ENCODE results near the gene CDKN2B-AS1. TPM values are rescaled to one million over a fixed set of nuclear protein-coding genes. Genes with fewer than 3 reads are reported as not detected.

Gene CDKN2B-AS1
- total RNA-seq, 2 donors from 2014 or later = not detected

DNA sequence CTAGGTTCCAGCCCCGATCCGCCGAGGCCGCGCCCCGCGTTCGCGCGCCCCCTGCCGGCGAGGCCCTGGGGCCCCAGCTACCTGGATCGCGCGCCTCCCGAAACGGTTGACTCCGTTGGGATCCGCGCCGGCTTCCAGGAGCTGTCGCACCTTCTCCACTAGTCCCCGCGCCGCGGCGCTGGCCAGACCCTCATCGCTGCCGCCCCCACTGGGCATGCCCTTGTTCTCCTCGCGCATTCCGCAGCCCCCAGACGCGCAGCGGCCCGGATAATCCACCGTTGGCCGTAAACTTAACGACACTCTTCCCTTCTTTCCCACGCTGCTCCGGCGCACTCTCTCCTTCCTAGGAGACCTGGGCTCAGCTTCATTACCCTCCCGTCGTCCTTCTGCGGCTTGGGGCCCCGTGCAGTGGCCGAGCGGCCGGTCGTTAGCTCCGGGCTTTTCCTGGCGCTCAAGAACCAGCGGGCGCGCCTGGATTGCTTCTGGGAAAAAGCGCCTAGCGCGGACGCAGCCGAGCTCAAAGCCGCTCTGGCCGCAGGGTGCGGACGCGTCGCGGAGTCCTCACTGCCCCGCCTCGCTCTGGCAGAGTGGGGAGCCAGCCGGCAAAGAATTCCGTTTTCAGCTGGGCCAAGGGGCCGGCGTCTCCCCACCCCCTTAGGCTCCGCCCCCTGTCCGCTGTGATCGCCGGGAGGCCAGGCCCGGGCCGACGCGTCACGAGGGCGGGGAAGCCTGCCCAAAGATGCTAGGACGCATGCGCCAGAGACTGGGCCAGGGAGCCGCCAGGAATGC lies 14.3 kb downstream of the CDKN2B-AS1 start, which contains the start of gene CDKN2B:
CDKN2B (minus strand) TSS at position 589 of the 789 bp plus-strand sequence; CDS start at position 237, 352 bp downstream.
- Histone ChIP-seq H3K4me1 (ENCODE audit: control insufficient read depth in 1 of 2, low read depth in 2 of 2) (peaks cover 0 to 5% of the 10 kb centered on the region in 2 donors), H3K9me3 (no peaks in the 10 kb centered on the region), H3K4me3 (peak within 1 kb of the TSS; percentile 76), H3K27me3 (replicated peaks; ENCODE audit: insufficient read depth) (no peaks in the 10 kb centered on the region), H3K36me3 (no peaks in the 10 kb centered on the region), H3K27ac (peak within 1 kb of the TSS; percentile 83 to 88)
- DNase-seq (ENCODE audit: low spot score) (peak; percentile 80), ATAC-seq (ENCODE audit: insufficient number of reproducible peaks, low FRiP score, low read depth) (peak; percentile 94)
- TF ChIP-seq, protein P1, sequence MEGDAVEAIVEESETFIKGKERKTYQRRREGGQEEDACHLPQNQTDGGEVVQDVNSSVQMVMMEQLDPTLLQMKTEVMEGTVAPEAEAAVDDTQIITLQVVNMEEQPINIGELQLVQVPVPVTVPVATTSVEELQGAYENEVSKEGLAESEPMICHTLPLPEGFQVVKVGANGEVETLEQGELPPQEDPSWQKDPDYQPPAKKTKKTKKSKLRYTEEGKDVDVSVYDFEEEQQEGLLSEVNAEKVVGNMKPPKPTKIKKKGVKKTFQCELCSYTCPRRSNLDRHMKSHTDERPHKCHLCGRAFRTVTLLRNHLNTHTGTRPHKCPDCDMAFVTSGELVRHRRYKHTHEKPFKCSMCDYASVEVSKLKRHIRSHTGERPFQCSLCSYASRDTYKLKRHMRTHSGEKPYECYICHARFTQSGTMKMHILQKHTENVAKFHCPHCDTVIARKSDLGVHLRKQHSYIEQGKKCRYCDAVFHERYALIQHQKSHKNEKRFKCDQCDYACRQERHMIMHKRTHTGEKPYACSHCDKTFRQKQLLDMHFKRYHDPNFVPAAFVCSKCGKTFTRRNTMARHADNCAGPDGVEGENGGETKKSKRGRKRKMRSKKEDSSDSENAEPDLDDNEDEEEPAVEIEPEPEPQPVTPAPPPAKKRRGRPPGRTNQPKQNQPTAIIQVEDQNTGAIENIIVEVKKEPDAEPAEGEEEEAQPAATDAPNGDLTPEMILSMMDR (IDR thresholded peaks at IDR 0.05) = peak; percentile 88

DNA sequence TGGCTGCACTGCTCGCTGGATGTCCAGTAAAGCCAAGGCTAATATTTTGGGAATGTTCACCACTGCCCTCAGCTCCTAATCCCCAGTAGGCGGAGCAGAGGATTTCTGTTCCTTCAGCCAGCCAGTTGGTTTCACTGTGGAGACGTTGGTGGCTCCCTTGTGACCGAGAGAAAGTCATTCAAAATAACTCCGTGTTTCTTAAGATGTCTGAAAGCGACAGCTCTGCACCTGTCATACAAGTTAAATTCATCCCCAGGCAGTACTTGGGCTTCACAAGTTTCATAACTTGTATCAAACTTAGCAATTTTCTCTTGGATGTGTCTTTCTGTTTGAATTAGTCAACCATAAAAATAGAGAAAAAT lies 14.9 kb downstream of the CDKN2B-AS1 start:
- Histone ChIP-seq H3K4me1 (ENCODE audit: control insufficient read depth in 1 of 2, low read depth in 2 of 2) (peaks cover 0 to 5% of the 10 kb centered on the region in 2 donors), H3K4me3 (peak overlapping the region; percentile 76), H3K36me3 (no peaks in the 10 kb centered on the region), H3K9me3 (no peaks in the 10 kb centered on the region), H3K27ac (no peak overlapping the region), H3K27me3 (replicated peaks; ENCODE audit: insufficient read depth) (no peaks in the 10 kb centered on the region)
- DNase-seq (ENCODE audit: low spot score) = no peak
- ATAC-seq (ENCODE audit: insufficient number of reproducible peaks, low FRiP score, low read depth) = no peak
- TF ChIP-seq, protein P1 (IDR thresholded peaks at IDR 0.05) = peak; percentile 27

DNA sequence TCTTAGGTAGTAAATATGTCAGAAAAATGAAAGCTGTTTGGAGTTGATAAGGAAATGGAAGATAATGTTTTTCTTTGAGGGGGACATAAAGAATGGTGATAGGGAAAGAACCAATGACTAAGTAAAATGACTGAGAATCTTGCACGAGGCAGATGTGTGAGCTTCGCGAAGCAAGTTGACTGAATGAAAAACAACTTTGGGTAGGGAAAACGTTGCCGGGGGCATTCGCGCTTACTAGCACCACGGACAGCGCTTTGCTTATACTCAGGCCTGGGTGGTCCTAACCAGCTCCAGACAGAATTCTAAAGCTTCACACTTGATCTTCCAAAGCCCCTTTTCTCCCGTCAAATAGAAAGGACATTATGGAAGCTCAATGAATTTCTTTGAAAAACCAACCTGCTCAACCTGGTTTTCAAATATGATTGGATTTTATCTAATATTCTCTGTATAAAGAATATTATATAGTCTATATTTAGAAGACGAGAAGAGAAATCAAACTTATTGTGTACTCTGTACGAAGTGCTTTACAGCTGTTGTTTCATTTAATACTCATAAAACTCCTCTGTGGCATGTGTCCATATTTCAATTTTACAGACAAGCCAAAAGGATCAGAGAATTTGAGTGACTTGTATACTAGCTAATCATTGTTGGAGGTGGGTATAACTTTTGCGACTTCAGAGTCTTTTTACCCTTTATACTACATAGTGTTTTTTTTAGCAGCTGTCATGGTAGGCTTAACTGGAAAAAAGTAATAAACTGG lies 16.5 kb downstream of the CDKN2B-AS1 start:
- Histone ChIP-seq H3K27me3 (replicated peaks; ENCODE audit: insufficient read depth) (no peaks in the 10 kb centered on the region), H3K27ac (no peak overlapping the region), H3K9me3 (no peaks in the 10 kb centered on the region), H3K4me1 (ENCODE audit: control insufficient read depth in 1 of 2, low read depth in 2 of 2) (peaks cover 0 to 5% of the 10 kb centered on the region in 2 donors), H3K36me3 (no peaks in the 10 kb centered on the region), H3K4me3 (no peak overlapping the region)
- TF ChIP-seq, protein P1 (IDR thresholded peaks at IDR 0.05) = no peak
- ATAC-seq (ENCODE audit: insufficient number of reproducible peaks, low FRiP score, low read depth) = no peak
- no peak for DNase-seq (ENCODE audit: low spot score)

DNA sequence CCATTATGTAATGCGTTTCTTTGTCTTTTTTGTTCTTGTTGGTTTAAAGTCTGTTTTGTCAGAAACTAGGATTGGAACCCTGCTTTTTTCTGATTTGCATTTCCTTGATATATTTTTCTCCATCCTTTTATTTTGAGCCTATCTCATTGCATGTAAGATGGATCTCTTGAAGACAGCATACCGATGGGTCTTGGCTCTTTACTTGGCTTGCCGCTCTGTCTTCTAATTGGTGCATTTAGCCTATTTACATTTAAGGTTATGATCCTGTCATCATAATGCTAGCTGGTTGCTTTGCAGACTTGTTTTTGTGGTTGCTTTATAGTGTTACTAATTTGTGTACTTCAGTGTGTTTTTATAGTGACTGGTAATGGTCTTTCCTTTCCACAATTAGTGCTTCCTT lies 27.8 kb downstream of the CDKN2B-AS1 start:
- Histone ChIP-seq H3K9me3 (no peaks in the 10 kb centered on the region), H3K4me1 (ENCODE audit: control insufficient read depth in 1 of 2, low read depth in 2 of 2) (no peaks in the 10 kb centered on the region), H3K4me3 (no peak overlapping the region), H3K36me3 (no peaks in the 10 kb centered on the region), H3K27ac (no peak overlapping the region), H3K27me3 (replicated peaks; ENCODE audit: insufficient read depth) (no peaks in the 10 kb centered on the region)
- TF ChIP-seq, protein P1 (IDR thresholded peaks at IDR 0.05) = no peak
- no peak for DNase-seq (ENCODE audit: low spot score)
- no peak for ATAC-seq (ENCODE audit: insufficient number of reproducible peaks, low FRiP score, low read depth)

DNA sequence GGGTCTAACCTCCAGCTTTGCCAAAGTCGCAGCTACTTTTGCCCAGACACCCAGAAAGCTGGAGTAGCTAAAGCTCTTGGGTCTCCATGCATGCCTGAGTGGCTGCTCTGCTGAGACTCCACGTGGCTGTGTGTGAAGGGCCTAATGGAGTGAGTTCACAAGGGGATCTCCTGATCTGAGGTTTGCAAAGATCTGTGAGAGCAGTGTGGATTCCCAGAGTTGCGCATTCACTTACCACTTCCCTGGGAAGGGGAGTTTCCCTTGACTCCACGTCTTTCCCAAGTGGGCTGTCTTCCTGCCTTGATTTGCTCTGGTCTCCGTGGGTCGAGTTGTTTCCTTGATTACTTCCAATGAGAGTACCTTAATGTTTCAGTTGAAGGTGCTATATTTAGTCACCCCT lies 32.1 kb downstream of the CDKN2B-AS1 start:
- Histone ChIP-seq H3K27me3 (replicated peaks; ENCODE audit: insufficient read depth) (no peaks in the 10 kb centered on the region), H3K36me3 (no peaks in the 10 kb centered on the region), H3K4me1 (ENCODE audit: control insufficient read depth in 1 of 2, low read depth in 2 of 2) (no peaks in the 10 kb centered on the region), H3K27ac (no peak overlapping the region), H3K4me3 (no peak overlapping the region), H3K9me3 (no peaks in the 10 kb centered on the region)
- TF ChIP-seq, protein P1 (IDR thresholded peaks at IDR 0.05) = no peak
- no peak for ATAC-seq (ENCODE audit: insufficient number of reproducible peaks, low FRiP score, low read depth)
- no peak for DNase-seq (ENCODE audit: low spot score)

All from thoracic aorta (tissue), 2 donors.